NCI-H2196 (cell line): Measurements from ENCODE around the gene OR4M2.
"Not testable (repeated sequence)": the region's sequence is repeated elsewhere in the genome, so short reads cannot be mapped to it uniquely, and the experiment has no call there.

Experiments
- DNase-seq: peaks from one replicate; lab custom pipeline; 2025; ENCODE audit not compliant: unreplicated experiment; lab: John Stamatoyannopoulos, UW

The OR4M2 gene

GRCh38 chr15:22080227-22080626 is at the start of gene OR4M2:
TSS of gene OR4M2 (plus strand) at chr15:22080527. CDS start at chr15:22080625, 98 bp downstream.
- not testable (repeated sequence) for DNase-seq

- DNase-seq = not testable (repeated sequence)
Observed at GRCh38 chr15:22069267-22069666, 11.1 kb upstream of the OR4M2 start.

- DNase-seq = not testable (repeated sequence)
Observed at GRCh38 chr15:22081386-22081785, 1.1 kb downstream of the OR4M2 start.

- DNase-seq = not testable (repeated sequence)
Observed at GRCh38 chr15:22098616-22099253, 18.4 kb downstream of the OR4M2 start.

- DNase-seq = not testable (repeated sequence)
Observed at GRCh38 chr15:22099289-22099891, 19.1 kb downstream of the OR4M2 start.

- DNase-seq = not testable (repeated sequence)
Observed at GRCh38 chr15:22122033-22122432, 41.7 kb downstream of the OR4M2 start.
